ENCODE data around the gene TMPRSS3.

Gene TMPRSS3

DNA sequence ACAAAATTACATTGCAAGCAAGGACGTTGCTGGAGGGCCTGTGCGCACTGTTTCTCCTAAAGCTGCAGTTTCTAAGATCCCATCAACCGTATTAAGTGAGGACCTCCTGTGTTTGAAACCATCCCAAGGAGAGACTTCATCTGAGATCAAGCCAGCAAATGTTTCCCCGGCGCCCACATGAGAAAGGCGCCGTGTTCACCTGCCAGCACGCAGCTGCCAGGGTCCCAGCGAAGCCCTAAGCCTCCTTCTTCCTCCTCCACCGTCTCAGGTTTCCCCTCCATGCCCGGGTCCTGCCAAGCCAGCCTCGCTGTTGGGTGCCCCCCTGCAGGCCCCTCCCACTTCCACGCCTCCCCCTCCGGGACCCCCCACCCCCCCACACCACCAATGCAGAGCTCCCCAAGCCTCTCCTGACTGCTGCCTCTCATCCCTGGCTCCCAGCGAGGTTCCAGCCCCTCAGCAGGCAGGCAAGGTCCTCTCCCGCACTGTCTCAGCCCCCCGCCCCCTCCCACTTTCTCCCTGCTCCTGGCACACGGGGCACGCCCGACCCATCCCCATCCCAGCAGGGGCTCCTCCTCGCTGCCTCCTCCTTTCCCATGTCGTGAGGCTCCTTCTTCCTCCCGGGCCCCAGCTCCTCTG is 20.9 kb downstream of the TMPRSS3 start:
- no peak for DNase-seq (ENCODE audit: low read depth in 1 of 2, low spot score in 1 of 2)

- DNase-seq (ENCODE audit: low read depth in 1 of 2, low spot score in 1 of 2) = no peak
These were observed 21.4 kb downstream of the TMPRSS3 start for GRCh38 chr21:42374457-42374856.

GRCh38 chr21:42373908-42374455 is 21.9 kb downstream of the TMPRSS3 start:
- DNase-seq (ENCODE audit: low read depth in 1 of 2, low spot score in 1 of 2) = no peak

DNA sequence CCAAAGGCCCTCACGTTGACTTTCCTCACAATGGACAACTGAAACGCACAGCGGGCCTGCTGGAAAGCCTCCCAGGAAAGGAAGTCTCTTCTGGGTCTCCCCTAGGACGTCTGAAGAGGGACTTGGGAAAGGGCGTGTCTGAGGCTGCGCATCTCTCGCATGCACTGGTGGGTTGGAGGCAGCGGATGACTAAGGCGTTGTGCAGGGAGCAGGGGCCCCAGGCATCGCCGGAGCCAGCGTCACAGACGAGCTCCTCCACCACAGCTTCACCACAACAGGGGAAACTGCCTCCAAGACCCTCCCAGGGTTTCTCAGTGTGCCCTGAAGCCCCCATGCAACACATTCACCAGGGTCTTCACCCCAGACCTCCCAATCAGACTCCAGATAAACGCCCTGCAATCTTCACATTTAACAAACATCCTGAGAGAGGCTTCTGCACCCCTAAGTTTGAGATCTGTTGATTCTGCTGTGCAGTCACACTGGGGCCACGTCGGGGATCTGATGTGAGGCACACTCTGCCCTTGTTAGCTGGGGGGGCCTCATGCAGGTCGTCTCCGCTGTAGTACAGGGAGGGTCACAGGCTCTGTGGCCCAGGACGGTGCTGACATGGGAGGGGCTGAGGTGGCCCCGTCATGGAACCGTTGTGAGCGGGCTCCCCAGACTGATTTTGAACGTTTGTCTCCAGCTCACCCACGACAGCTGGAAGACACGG is 22.5 kb downstream of the TMPRSS3 start:
- DNase-seq (ENCODE audit: low read depth in 1 of 2, low spot score in 1 of 2) = no peak

DNA sequence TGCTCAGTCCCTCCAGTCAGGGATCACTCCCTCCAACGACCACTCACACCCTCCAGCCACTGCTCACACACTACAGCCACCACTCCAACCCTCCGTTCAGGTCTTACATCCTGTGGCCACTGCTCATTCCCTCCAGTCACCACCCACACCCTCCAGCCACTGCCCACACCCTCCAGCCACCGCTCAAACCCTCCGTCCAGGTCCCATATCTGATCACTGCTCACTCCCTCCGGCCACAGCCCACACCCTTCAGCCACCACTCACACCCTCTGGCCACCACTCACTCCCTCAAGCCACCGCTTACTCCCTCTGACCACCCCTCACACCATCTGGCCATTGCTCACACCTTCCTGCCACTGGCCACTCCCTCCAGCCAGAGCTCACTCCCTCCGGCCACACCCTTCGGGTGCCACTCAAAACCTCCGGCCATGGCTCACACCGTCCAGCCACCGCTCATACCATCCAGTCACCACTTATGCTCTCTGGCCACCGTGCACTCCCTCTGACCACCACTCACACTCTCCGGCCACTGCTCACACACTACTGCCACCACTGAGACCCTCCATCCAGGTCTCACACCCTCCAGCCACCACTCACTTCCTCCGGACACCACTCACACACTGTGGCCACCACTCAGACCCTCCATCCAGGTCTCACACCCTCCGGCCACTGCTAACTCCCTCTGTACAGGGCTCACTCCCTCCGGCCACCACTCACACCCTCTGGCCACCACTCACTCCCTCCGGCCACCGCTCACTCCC is 24.8 kb downstream of the TMPRSS3 start:
- DNase-seq (ENCODE audit: low read depth in 1 of 2, low spot score in 1 of 2) = no peak

DNA sequence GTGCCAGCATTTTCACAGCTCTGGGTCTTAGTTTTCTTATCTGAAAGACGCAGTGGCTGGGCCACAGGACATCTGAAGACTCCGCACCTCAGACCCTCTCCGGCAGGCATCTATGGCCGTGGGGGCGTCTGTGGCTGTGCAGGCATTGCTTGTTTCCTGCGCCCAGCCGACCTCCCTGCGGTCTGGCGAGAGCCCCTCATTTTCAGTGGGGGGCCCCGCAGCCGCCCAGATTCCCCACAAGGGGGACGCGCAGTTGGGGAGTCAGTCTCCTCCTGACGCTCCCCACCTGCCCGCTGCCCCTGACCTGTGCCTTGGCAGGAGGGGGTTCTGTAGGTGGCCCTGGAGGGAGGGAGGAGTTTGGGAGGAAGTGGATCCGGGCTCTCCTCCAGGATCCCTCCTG is 26.0 kb downstream of the TMPRSS3 start:
- no peak for DNase-seq (ENCODE audit: low read depth in 1 of 2, low spot score in 1 of 2)

DNA sequence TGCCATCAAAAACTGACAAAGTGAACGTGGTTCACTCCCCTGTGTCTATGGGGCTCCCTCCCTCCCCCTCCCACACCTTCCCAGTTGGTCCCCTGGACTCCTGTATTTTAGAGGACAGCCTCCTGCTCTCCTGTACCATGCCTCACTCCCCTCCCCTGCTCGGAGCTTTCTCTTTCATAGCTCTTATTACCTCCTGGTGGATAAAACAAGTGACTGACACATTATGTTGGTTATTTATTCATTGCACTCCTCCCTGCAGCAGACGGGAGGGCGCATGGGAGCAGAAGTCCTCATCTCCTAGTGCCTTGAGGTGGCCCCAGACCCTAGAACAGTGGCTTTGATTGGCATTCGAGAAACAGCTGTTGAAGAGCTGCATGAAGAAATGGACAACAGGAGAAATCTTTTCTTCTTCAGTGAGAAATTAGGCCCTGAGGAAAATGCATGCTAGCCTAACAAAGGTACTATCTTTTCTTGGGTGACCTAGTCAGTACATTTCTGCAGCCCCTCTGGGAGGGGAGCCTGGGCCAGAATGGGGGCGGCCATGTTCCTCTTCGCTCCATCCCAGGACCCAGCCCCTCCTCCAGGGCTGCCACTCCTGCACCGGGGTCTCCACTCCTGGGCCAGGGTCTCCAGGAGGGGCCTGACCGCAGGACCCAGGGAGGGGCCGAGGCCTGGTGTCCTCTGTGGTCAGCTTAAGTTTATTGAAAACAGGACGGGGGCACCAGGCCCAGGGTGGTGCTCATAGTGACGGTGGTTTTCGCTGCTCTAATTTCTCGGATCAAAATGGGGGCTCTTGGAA is 28.3 kb downstream of the TMPRSS3 start:
- no peak for DNase-seq (ENCODE audit: low read depth in 1 of 2, low spot score in 1 of 2)

- no peak for DNase-seq (ENCODE audit: low read depth in 1 of 2, low spot score in 1 of 2)
These were observed 29.4 kb downstream of the TMPRSS3 start, which contains the start of gene TFF1 for GRCh38 chr21:42366292-42367010. Gene TFF1, minus strand, starts transcription at chr21:42366535. Its CDS starts 40 bp downstream, at chr21:42366495.

GRCh38 chr21:42365770-42366169 is 30.1 kb downstream of the TMPRSS3 start:
- DNase-seq (ENCODE audit: low read depth in 1 of 2, low spot score in 1 of 2) = no peak

DNA sequence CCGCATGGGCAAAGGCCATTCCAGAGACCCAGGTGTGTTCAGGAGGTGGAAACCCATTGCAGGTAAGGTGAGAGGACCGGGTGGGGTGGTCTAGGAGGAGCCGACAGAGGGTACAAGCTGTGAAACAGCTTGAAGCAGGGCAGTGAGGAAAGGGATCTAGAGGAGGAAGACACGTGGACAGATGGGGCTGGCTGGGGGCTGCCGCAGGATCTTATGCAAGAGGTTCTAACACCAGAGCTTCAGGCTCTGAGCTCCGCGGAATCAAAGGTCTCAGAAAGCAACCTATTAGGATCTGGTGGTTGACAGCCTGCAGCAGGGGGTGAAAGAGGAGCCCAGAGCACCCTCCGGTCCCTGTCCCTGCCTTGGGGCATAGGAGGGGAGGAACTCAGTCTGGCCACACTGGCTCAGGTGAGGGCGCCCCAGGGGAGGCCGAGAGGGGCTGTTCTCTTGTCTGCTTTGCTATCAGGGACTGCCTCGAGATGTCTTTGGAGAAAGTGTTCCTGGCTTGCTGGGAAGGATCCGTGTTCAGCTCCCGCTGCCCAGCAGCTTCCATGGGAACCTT is 31.5 kb downstream of the TMPRSS3 start:
- no peak for DNase-seq (ENCODE audit: low read depth in 1 of 2, low spot score in 1 of 2)

DNA sequence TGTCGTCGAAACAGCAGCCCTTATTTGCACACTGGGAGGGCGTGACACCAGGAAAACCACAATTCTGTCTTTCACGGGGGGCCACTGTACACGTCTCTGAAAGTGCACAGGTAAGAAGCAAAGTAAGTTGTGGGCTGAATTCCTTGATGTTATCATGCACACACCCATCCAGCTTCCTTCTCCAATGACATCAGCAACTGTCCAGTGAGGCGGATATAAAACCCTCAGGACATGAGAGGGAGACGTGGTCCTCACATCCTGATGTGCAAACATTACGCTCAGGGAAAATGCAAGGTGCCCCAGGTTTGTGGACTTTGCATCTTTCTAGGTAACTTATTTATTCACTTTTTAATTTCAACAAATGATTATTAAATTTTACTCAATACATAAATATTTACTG is 32.5 kb downstream of the TMPRSS3 start:
- no peak for DNase-seq (ENCODE audit: low read depth in 1 of 2, low spot score in 1 of 2)

- no peak for DNase-seq (ENCODE audit: low read depth in 1 of 2, low spot score in 1 of 2)
These were observed 33.2 kb downstream of the TMPRSS3 start for GRCh38 chr21:42362700-42363099.

- no peak for DNase-seq (ENCODE audit: low read depth in 1 of 2, low spot score in 1 of 2)
These were observed 33.7 kb downstream of the TMPRSS3 start for GRCh38 chr21:42362198-42362597.

- DNase-seq (ENCODE audit: low read depth in 1 of 2, low spot score in 1 of 2) = no peak
These were observed 34.6 kb downstream of the TMPRSS3 start for GRCh38 chr21:42361286-42361685.

- no peak for DNase-seq (ENCODE audit: low read depth in 1 of 2, low spot score in 1 of 2)
These were observed 35.5 kb downstream of the TMPRSS3 start for GRCh38 chr21:42360317-42360716.

- DNase-seq (ENCODE audit: low read depth in 1 of 2, low spot score in 1 of 2) = no peak
These were observed 36.9 kb downstream of the TMPRSS3 start for GRCh38 chr21:42358937-42359336.

DNA sequence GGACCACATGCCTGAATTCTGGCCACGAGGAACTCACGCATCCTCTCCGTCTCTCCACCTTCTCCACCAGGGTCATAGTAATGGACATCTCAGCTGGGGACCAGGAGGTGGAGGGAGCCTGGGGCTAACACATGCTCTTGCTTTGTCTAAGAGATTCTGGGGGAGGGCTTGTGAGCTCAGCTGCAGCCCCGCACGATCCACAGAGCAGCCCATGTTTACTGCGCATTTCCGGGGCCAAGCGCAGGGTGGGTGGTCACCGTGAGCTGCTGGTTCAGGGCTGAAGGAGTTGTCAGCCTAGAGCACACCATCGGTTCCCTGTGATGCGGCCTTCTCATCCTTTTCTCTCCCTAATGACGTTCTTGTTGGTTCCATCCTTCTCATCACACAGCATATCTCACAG is 37.6 kb downstream of the TMPRSS3 start:
- DNase-seq (ENCODE audit: low read depth in 1 of 2, low spot score in 1 of 2) = no peak

DNA sequence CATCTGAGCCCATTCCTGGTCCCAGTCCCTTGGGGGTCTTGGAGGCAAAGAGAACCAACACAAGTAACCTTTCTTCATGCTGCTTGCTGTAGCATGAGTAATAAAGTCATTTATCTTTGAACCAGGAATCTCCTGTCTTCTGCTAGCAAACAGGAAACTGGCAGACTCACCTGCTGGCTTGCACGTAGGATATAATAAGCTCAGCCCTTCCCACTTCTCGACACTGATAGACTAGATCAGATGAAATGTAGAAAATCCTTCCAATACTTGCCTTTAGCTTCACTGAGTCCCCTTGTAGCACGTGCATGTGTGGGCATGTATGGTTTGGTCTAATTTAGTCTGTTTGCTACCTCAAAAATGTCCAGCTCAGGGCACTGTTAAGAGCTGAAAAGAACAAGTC is 38.5 kb downstream of the TMPRSS3 start:
- DNase-seq (ENCODE audit: low read depth in 1 of 2, low spot score in 1 of 2) = no peak

DNA sequence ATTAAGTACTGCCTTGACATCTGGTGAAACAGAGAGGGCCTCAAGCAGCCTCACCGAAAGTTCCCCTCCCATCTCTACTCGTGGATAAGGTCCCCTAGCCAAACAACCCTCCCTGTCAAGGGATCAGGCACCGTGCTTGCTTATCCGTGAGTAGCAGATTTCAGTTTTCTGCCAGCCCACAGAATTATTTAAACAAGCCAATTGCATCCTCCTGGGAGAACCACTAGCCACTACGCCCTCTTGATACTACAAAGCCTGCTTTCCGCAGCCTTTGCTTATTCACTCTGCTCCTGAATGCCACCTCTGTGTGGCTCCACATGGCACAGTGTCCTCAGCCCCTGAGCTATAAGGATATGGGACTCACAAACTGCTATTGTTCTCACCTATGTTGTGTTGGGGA is 39.2 kb downstream of the TMPRSS3 start:
- no peak for DNase-seq (ENCODE audit: low read depth in 1 of 2, low spot score in 1 of 2)

GRCh38 chr21:42356046-42356445 is 39.8 kb downstream of the TMPRSS3 start:
- DNase-seq (ENCODE audit: low read depth in 1 of 2, low spot score in 1 of 2) = no peak

Measured in activated T-helper 1 cell treated with anti-CD3 and anti-CD28 coated beads, Interleukin-2, amount 50 U/mL, for 16 hours (primary cell).